ENCODE data around the gene SLC38A8.

GRCh38 chr16:83998091-83998490 lies 44.5 kb downstream of the SLC38A8 start:
- no peak for TF ChIP-seq CTCF (IDR thresholded peaks at IDR 0.05)
- no peak for TF ChIP-seq EP300 (IDR thresholded peaks at IDR 0.05)
- no peak for TF ChIP-seq POLR2AphosphoS5 (IDR thresholded peaks at IDR 0.05)
- TF ChIP-seq POLR2A (IDR thresholded peaks at IDR 0.05), result no peak
